GM19351 (cell line): ENCODE data around the gene MAGIX.
"Not testable (repeated sequence)": the region's sequence is repeated elsewhere in the genome, so short reads cannot be mapped to it uniquely, and the experiment has no call there.

ENCODE experiments used
- ATAC-seq: cut with Tn5 transposase; IDR thresholded peaks from one replicate; pipeline ENCODE4 v1.9.1; 2021; ENCODE audit warnings: mild to moderate bottlenecking, moderate library complexity; ENCODE audit not compliant: unreplicated experiment

The MAGIX gene

DNA sequence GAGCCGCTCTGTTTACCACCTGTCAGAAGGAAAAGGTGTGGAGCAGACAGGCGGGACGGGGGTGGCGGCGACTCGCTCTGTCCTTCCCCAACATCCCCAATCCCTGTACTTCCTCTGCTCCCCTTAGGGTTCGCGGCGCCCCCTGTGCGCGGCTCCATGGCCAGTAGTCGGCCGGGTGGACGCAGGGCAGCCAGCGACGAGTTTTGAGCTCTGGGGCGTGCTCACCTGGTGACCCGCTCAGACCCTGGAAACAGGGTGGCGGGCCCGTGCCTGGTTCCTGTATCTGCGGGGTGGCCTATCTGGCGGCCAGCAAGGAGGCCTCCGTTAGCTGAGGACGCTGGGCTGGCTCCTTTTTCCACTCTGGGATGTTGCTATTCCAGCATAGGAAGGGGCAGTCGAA lies 5.4 kb upstream of the MAGIX start:
- no peak for ATAC-seq

DNA sequence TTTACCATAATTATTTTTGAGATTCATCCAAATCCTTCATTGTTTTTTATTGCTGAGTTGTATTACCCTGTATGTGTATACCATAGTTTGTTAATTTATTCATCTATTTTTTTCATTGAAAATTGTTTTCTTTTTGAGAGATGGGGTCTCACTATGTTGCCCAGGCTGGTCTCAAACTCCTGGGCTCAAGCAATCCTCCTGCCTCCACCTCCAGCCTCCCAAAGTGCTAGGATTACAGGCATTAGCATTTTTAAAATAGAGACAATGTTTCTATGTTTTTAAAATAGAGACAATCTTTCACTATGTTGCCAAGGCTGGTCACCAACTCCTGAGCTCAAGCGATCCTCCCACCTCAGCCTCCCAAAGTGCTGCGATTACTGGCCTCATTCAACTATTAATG lies 1.6 kb upstream of the MAGIX start:
- ATAC-seq, result no peak

DNA sequence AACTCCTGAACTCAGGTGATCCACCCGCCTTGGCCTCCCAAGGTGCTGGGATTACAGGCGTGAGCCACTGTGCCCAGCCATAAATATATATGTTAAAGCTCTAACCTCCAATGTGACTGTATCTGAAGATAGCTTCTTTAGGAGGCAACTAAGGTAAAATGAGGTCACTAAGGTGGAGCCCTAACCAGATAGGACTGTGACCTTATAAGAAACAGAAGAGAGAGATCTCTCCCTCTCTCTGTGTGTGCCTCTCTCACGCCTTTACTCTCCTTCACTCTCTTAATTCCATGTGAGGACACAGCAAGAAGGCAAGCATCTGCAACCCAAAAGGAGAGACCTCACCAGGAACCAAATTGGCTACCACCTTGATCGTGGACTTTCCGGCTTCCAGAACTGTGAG lies 926 bp upstream of the MAGIX start:
- no peak for ATAC-seq

- ATAC-seq, result peak; percentile 62
These were observed 1.2 kb downstream of the MAGIX start for GRCh38 chrX:49163555-49164419.

GRCh38 chrX:49164589-49165360 lies 2.2 kb downstream of the MAGIX start:
- no peak for ATAC-seq

GRCh38 chrX:49165901-49166881 lies 3.6 kb downstream of the MAGIX start:
- no peak for ATAC-seq

DNA sequence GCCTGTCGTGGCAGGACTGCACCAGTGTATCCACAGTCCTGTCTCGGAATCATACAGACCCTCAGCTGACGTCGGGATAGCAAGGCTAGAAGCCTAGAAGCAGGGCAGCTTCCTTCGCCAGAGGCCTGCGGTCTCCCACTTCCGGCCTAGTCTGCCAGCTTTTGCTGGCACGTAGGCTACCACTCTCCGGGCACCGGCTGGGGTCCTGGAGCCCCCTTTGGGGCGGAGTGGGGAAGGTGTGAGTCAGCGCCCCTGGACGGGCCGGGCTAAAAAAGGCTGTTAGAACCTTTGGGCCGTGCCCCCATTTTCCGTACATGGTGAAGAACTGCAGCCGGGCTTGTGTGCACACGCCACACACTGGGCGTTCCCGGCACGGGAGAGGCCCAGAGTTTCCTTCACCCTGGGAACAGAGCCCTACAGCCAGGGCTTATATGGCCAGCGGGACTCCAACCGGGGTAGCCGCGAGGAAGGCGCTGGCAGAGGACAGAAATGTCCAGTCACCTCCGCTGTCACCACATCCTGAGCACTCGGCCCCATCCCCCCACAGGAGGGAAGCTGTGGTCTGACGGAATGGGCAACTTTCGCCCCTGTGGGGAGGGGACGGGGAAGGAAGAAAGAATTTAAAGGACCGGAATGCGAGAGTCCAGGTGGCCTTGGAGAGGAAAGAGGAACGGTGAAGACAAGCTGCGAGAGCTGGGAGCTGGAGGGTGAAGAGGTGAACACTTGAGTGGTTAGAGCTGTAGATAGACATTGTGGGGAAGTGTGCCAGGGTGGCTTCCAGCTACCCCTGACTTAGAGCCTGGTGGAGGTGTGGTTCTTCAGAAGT lies 4.6 kb downstream of the MAGIX start:
- ATAC-seq, result no peak

DNA sequence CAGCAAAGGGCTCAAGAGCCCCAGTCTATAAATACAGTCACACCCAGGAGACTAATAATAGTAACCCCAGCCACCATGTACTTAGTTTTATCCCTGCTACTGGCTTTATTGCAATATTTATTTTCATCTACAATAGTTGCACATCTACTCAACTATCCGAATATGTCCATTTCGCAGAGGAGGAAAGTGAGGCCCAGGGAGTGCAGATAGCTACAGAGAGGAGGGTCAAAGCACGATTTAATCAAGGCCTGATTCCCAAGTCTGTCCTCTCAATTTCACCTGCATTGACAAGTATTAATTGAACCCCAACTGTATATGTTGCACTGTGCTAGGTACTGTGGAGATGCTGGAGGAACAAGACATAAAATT lies 5.2 kb downstream of the MAGIX start:
- ATAC-seq, result no peak

GRCh38 chrX:49171752-49172279 lies 9.3 kb downstream of the MAGIX start, which contains the start of gene PLP2:
TSS of gene PLP2 (plus strand) at chrX:49171898. CDS start at chrX:49172001, 103 bp downstream.
- peak; percentile 37 for ATAC-seq

DNA sequence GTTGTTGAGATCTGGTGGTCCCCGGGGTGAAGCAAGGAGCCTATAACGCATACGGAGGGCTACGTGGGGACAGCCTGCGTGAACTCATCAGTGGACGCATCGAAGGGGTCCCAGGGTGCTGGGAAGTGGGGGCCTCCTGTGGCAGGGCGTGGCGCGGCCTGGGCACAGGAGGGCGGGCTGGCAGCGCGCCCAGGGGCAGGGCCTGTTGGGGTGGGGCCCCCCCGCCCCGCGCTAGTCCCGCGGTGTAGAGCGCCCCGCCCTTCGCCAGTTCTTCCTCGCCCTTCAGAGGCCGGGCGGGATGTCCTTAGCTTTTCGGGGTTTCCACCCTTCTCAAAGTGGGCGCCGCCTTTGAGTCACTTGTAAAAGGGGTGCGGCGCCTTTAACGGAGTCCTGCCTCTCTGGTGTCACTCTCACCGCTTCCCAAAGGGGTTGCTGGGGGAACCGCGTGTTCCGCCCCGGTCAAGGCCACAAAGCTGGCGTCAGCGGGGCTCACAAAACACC lies 9.8 kb downstream of the MAGIX start:
- ATAC-seq, result peak; percentile 73

DNA sequence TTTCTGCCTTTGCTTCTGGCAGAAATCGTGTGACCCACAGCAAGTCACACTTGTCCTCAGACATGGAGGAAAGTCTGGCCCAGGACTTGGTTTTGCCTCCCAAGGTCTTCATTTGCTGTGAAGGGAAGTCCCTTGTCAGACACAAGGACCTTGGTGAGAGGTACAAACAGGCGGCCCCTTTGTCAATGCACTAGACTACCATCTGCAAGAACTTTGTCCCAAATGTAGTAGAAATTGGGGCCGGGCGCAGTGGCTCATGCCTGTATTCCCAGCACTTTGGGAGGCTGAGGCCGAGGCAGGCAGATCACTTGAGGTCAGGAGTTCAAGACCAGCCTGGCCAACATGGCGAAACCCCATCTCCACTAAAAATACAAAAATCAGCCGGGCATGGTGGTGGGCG lies 11.0 kb downstream of the MAGIX start:
- ATAC-seq, result not testable (repeated sequence)

DNA sequence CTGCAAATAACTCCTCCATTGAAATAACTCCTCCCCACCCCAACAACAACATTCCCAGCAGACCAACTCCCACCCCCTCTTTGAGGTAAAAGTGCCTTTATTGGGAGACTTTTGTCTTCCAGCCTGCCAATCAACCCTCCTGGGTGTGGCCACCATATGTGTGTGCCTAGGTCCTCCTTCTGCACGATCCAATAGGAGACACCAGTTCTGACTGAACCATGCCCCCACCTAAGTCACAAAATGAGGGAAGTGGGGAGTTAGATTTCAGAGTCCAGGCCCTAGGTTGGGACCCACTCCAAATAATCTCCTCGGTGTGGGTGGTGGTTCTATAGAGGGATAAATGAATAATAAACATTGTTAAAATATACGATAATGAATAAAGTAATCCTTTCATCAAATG lies 12.2 kb downstream of the MAGIX start:
- ATAC-seq, result no peak

- ATAC-seq, result no peak
These were observed 13.1 kb downstream of the MAGIX start for GRCh38 chrX:49175435-49176274.

DNA sequence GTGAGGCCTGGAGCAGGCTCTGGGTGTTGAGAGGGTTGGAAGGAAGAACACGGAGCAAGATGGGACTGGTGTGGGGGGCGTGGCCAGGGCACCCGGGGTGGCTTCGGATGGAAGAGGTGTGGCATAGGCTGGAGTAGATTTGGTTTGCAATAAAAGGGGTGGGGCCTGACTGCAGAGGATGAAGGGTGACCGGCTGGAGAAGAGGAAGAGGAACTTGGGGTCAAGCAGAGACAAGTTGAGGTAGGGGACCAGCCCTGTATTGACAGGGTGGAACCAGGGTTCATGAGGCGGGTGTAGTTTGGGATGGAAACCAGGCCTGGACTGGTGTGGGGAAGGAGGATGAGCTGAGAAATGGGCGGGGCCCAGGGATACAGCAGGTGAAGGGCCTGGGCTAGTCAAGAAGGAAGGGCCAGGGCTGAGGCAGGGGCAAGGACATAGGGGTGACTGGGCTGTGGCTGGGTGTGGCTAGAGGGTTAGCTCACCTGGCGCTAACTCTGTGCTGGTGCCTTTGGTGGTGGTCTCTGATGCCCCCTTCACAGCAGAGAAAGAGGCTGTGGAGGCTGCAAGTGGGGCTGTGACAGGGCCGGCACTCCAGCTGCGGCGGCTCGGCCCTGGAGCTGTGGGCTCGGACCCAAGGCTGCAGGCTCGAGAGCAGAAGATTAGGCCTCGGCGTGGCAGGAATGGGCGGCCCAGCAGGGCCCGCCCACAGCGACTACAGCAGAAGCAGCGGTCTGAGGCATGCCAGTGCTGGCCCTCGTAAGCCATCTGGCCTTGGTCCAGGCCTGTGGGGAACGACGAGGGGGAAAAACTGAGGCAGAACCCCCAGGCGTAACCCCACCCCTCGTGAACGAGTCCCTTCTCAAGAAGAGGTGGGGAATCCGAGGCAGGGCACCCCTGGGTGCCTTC lies 14.1 kb downstream of the MAGIX start:
- no peak for ATAC-seq

DNA sequence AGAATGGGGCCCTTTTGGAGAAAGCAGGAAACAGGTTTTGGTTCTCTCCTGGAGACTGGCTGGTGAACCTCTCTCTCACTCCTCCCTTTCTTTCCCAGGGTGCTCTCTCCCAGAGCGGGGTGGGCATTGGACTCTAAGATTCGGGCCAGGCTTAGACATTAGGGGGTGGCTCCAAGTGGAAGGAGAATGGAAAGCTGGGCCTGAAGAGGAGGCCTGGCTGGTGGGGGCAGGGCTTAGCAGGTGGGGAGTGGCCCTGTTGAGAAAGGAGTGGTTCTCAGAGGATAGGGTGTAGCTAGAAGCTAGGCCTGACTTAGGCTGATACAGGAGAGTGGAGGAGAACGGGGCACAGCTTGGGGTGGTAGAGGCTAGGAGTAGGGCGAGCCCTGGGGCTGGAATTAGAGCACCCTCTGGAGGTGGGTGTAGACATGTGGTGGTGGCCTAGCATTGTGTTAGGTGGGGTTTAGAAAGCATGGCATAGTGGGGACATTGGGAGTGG lies 14.8 kb downstream of the MAGIX start:
- no peak for ATAC-seq

GRCh38 chrX:49177873-49178480 lies 15.4 kb downstream of the MAGIX start:
- ATAC-seq, result no peak

- no peak for ATAC-seq
These were observed 16.0 kb downstream of the MAGIX start for GRCh38 chrX:49178537-49178936.
